GM21737 (cell line): ENCODE results near the gene CDC37L1.
"Not testable (repeated sequence)": the region's sequence is repeated elsewhere in the genome, so short reads cannot be mapped to it uniquely, and the experiment has no call there.

ENCODE experiments used
- ATAC-seq: cut with Tn5 transposase; IDR thresholded peaks from one replicate; pipeline ENCODE4 v1.9.1; 2021; ENCODE audit warnings: mild to moderate bottlenecking, moderate library complexity; ENCODE audit not compliant: unreplicated experiment

CDC37L1 gene

DNA sequence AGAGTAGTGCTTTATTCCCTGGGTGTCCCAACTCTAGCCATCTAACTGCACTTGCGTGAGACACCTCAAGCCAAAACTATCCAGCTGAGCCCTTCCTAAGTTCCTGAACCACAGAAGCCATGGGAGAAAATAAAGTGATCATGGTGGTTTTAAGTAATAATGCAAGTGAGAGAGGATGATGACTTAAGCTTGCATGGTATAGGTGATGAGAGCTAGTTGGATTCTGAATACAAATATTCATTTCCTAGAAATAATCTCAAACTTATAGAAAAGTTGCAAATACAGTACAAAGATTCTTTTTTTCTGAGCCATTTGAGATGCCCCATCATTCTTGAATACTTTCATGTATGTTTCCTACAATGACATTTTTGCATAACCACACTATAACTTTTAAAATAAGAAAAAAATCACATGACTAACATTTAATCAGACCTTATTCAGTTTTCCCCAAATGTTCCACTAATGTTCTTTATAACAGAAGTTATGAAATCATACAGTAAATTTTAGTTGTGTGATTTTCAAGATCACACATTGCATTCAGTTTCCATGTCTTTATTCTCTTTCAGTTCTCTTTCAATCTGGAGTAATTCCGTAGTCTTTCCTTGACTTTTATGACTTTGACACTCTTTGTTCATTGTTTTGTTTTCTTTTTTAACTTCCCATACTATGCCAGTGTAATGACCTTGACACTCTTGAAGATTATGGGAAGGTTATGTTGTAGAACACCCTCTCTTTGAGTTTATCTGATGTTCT lies 67.1 kb downstream of the CDC37L1 start:
- ATAC-seq, result no peak

DNA sequence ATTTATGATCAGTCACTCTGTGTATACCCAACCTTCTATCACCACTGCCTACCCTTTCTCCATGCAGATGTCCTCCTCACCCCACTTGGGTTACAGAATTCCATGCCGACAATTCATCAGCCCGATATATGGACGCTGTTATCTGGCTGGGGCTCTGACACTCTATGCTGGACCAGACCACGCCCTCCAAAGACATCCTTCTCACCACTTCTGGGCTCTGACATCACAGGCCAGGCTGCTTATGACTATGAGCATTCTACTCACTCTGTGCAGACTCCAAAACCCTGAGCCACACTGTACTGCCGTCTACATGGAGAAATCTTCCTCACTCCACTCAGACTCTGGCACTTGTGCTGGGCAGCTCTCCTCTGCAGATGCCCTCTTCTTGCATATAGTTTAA lies 69.2 kb downstream of the CDC37L1 start:
- no peak for ATAC-seq

GRCh38 chr9:4750023-4750673 lies 70.8 kb downstream of the CDC37L1 start:
- no peak for ATAC-seq

- not testable (repeated sequence) for ATAC-seq
Observed at GRCh38 chr9:4754530-4754929, 75.2 kb downstream of the CDC37L1 start.

GRCh38 chr9:4755026-4755609 lies 75.7 kb downstream of the CDC37L1 start:
- ATAC-seq, result no peak

DNA sequence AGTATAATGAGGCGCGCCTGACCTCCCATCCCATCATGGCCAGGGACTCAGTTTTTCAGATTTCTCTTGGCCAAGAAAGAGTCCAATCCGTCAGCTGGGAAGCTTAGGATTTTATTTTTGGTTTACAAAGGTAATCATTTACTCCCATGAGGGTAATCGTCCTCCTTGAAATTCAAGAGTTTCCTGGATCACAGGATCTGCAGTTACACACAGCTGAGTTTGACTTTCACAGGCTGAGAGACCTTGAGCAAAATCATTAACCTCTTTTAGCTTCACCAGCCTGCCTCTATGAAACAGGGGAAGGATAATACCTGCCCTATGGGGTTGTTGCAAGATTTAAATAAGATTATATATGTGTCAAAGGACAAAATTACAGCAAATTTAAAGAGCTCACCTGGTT lies 77.1 kb downstream of the CDC37L1 start:
- ATAC-seq, result no peak
